Upper lobe of right lung (tissue), 1 donor: ENCODE results near the gene LTO1. TPM values are rescaled to one million over a fixed set of nuclear protein-coding genes. Genes with fewer than 3 reads are reported as not detected.

Experiments used
- ATAC-seq: fragments of 200-7000 bp; cut with Tn5 transposase; one replicate; pipeline ENCODE4 v1.9.1; 2020; ENCODE audit warnings: mild to moderate bottlenecking, moderate library complexity
- DNase-seq: peaks from one replicate; pipeline ENCODE4 v3.0.0-alpha.2; 2020
- H3K27ac ChIP-seq: fragments of 200-600 bp; one replicate; pipeline ENCODE4 v1.8.0; 2022
- H3K27me3 ChIP-seq: fragments of 200-600 bp; one replicate; pipeline ENCODE4 v1.8.0; 2022; ENCODE audit warnings: mild to moderate bottlenecking
- H3K36me3 ChIP-seq: fragments of 200-600 bp; one replicate; pipeline ENCODE4 v1.8.0; 2022
- H3K4me1 ChIP-seq: fragments of 200-600 bp; one replicate; pipeline ENCODE4 v1.8.0; 2022
- H3K4me3 ChIP-seq: fragments of 200-600 bp; one replicate; pipeline ENCODE4 v1.8.0; 2022; ENCODE audit warnings: mild to moderate bottlenecking
- H3K9me3 ChIP-seq: fragments of 200-600 bp; one replicate; pipeline ENCODE4 v1.8.0; 2022
- CTCF ChIP-seq: fragments of 200-600 bp; IDR thresholded peaks from one replicate; pipeline ENCODE4 v1.8.0; 2022; ENCODE audit warnings: antibody characterized with exemption
- intact Hi-C: fragments of 100-400 bp; cut with DNase I; formaldehyde crosslinking; loops from one replicate; pipeline ENCODE4 v1.11.0; 2022
- total RNA-seq: library from RNA; stranded (reverse); fragmentation: NEBNext Ultra II Directional; extraction: Animal tissue kit (Norgen Biotek cat#: 25700); gene quantifications from one replicate; pipeline ENCODE4 v1.2.1, GENCODE V29; 2021
- donor health status: DM: no; HTN: yes; CAD: no; lungs with severe emphysema.

The LTO1 gene
- total RNA-seq, 1 donor from 2014 or later = 25.7 TPM

GRCh38 chr11:69641681-69642548 is 33.2 kb downstream of the LTO1 start:
- DNase-seq (peak; percentile 66), ATAC-seq (no peak)
- Histone ChIP-seq H3K4me3 (peak overlapping the region; percentile 75), H3K36me3 (peaks cover 15% of the 10 kb centered on the region), H3K9me3 (no peaks in the 10 kb centered on the region), H3K27ac (peak overlapping the region; percentile 90), H3K4me1 (peaks cover 48% of the 10 kb centered on the region), H3K27me3 (peaks cover 10% of the 10 kb centered on the region)
- TF ChIP-seq CTCF = no peak
- intact Hi-C loops = loop anchor here (5.0 kb wide), 1 partner anchor 345 kb away; no protein-coding TSS in a partner anchor

GRCh38 chr11:69640995-69641581 is 34.1 kb downstream of the LTO1 start, which contains the start of gene CCND1:
Gene CCND1, plus strand, starts transcription at chr11:69641156. Its CDS starts 158 bp downstream, at chr11:69641314.
- DNase-seq (peak; percentile 88), ATAC-seq (peak; percentile 40)
- peak; percentile 19 for TF ChIP-seq CTCF
- Histone ChIP-seq H3K4me1 (peaks cover 52% of the 10 kb centered on the region), H3K4me3 (peak within 1 kb of the TSS; percentile 75), H3K9me3 (no peaks in the 10 kb centered on the region), H3K36me3 (peaks cover 15% of the 10 kb centered on the region), H3K27ac (peak within 1 kb of the TSS; percentile 90), H3K27me3 (peaks cover 10% of the 10 kb centered on the region)
- intact Hi-C loops = loop anchor here (5.0 kb wide), 1 partner anchor 344 kb away; no protein-coding TSS in a partner anchor

- Histone ChIP-seq H3K4me1 (peaks cover 52% of the 10 kb centered on the region), H3K27ac (peak overlapping the region; percentile 48), H3K36me3 (peaks cover 14% of the 10 kb centered on the region), H3K27me3 (peaks cover 10% of the 10 kb centered on the region), H3K4me3 (peak overlapping the region; percentile 75), H3K9me3 (no peaks in the 10 kb centered on the region)
- peak; percentile 77 for DNase-seq
- intact Hi-C loops = loop anchor here (5.0 kb wide), 1 partner anchor 343 kb away; no protein-coding TSS in a partner anchor
- no peak for ATAC-seq
- no peak for TF ChIP-seq CTCF
Observed at GRCh38 chr11:69640260-69640994, 34.7 kb downstream of the LTO1 start.

GRCh38 chr11:69639831-69640230 is 35.3 kb downstream of the LTO1 start:
- no peak for ATAC-seq
- peak overlapping the region; percentile 75 for H3K4me3 ChIP-seq
- H3K9me3 ChIP-seq = no peaks in the 10 kb centered on the region
- intact Hi-C loops = loop anchor here (5.0 kb wide), 1 partner anchor 343 kb away; no protein-coding TSS in a partner anchor
- H3K27me3 ChIP-seq = peaks cover 10% of the 10 kb centered on the region
- H3K27ac ChIP-seq = no peak overlapping the region
- peaks cover 51% of the 10 kb centered on the region for H3K4me1 ChIP-seq
- no peak for DNase-seq
- H3K36me3 ChIP-seq = peaks cover 8% of the 10 kb centered on the region
- no peak for TF ChIP-seq CTCF

GRCh38 chr11:69638941-69639681 is 36.0 kb downstream of the LTO1 start:
- Histone ChIP-seq H3K27ac (peak overlapping the region; percentile 73), H3K4me1 (peaks cover 44% of the 10 kb centered on the region), H3K4me3 (peak overlapping the region; percentile 55), H3K36me3 (peaks cover 5% of the 10 kb centered on the region), H3K27me3 (peaks cover 10% of the 10 kb centered on the region), H3K9me3 (no peaks in the 10 kb centered on the region)
- no peak for TF ChIP-seq CTCF
- ATAC-seq (peak; percentile 71), DNase-seq (peak; percentile 96)
- intact Hi-C loops = no loop called here
